H1 (cell line): Measurements from ENCODE around the gene LAG3. TPM values are rescaled to one million over a fixed set of nuclear protein-coding genes. Genes with fewer than 3 reads are reported as not detected.
A peak's percentile ranks its signal among the peaks of the same experiment; 100 is the strongest.

Source experiments
- CBX8 ChIP-seq: fragments of 300-800, 300-1000 bp; sonication (generic); IDR thresholded peaks from 2 replicates; pipeline ENCODE4 v1.7.1; 2016; ENCODE audit warnings: low read depth, low read length, borderline replicate concordance
- CREB1 ChIP-seq: IDR thresholded peaks from 2 replicates; pipeline ENCODE4 v1.6.1; 2012; ENCODE audit warnings: inconsistent platforms
- EP300 ChIP-seq, 2 experiments: IDR thresholded peaks; 1 replicate in 1 of 2; 2 replicates in 1 of 2; pipeline ENCODE4 v1.6.1; 2011 to 2012; ENCODE audit warnings: low read depth in 2 of 2, low read length in 2 of 2, mild to moderate bottlenecking in 2 of 2, borderline replicate concordance in 1 of 2, inconsistent platforms in 1 of 2, moderate library complexity in 1 of 2
- EZH2 ChIP-seq: fragments of 200-600 bp; sonication (generic); IDR thresholded peaks from 2 replicates; pipeline ENCODE4 v1.7.1; 2012; ENCODE audit warnings: low read depth, mild to moderate bottlenecking, moderate library complexity, low read length, inconsistent platforms; ENCODE audit not compliant: severe bottlenecking
- GABPA ChIP-seq: IDR thresholded peaks from 2 replicates; pipeline ENCODE4 v1.6.1; 2011; ENCODE audit warnings: mild to moderate bottlenecking, low read length, moderate library complexity, borderline replicate concordance; ENCODE audit not compliant: insufficient read depth
- HDAC2 ChIP-seq, 2 experiments: fragments of 300-600 bp in 1 of 2; sonication (generic) in 1 of 2; IDR thresholded peaks; 2 replicates each; pipeline ENCODE4 v1.6.1; 2011 to 2012; ENCODE audit warnings: low read depth in 2 of 2, low read length in 2 of 2, mild to moderate bottlenecking in 2 of 2, moderate library complexity in 2 of 2, borderline replicate concordance in 1 of 2, inconsistent platforms in 1 of 2
- MAFK ChIP-seq: IDR thresholded peaks from 2 replicates; pipeline ENCODE4 v1.6.1; 2012; ENCODE audit warnings: low read depth, mild to moderate bottlenecking, improper control_type of control experiment, low read length
- POLR2A ChIP-seq, 2 experiments: IDR thresholded peaks; 1 replicate in 1 of 2; 2 replicates in 1 of 2; pipeline ENCODE4 v1.6.1; 2011; ENCODE audit warnings: low read depth in 2 of 2, low read length in 2 of 2, mild to moderate bottlenecking in 2 of 2; ENCODE audit errors: control extremely low read depth in 1 of 2
- SP1 ChIP-seq: IDR thresholded peaks from 2 replicates; pipeline ENCODE4 v1.6.1; 2011; ENCODE audit warnings: low read depth, low read length
- SRF ChIP-seq: IDR thresholded peaks from 2 replicates; pipeline ENCODE4 v1.6.1; 2011; ENCODE audit warnings: mild to moderate bottlenecking, low read depth, low read length, moderate library complexity
- TCF12 ChIP-seq: IDR thresholded peaks from 2 replicates; pipeline ENCODE4 v1.6.1; 2011; ENCODE audit warnings: low read depth, mild to moderate bottlenecking, low read length
- polyA plus RNA-seq, 7 experiments: library from polyadenylated mRNA; depleted of rRNA in 3 of 7; stranded (reverse) in 5 of 7; unstranded in 2 of 7; fragments of >200 nt in 5 of 7; fragments of 200-250 nt in 2 of 7; gene quantifications; 1 replicate in 5 of 7; 2 replicates in 1 of 7; 4 replicates in 1 of 7; pipeline versions ENCODE4 v1.2.1 to v1.2.3, GENCODE V29; 2011 to 2013; ENCODE audit warnings: missing spikeins in 2 of 7, mixed read lengths in 2 of 7
- total RNA-seq: library from RNA; stranded (reverse); fragmentation: NEBNext Ultra II Directional; extraction: Animal tissue kit (Norgen Biotek cat#: 25700); gene quantifications from 2 replicates; pipeline ENCODE4 v1.2.1, GENCODE V29; 2021

Gene LAG3
- total and polyA plus RNA-seq, 2 of the 8 experiments (the other 6 are each of a cell fraction or from before 2014, with no cell fraction given): 1.1 to 3.1 TPM

DNA sequence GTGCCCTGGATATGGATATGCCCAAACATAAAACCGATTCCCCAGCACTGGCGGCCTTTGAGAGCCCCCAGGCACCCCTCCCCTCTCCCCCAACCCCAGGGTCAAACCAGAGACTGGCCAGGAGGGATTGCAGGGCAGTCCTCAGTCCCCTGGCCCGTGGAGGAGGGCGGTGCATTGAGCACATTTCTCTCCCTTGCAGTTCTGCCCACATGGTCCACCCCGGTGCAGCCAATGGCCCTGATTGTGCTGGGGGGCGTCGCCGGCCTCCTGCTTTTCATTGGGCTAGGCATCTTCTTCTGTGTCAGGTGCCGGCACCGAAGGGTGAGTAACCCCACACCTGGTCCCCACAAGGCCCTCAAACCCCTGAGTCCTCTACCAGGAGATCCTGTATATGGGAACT is 45.9 kb downstream of the LAG3 start (continued):
- TF ChIP-seq HDAC2 (IDR thresholded peaks at IDR 0.05; ENCODE audit: borderline replicate concordance in 1 of 2, low read depth in 2 of 2, low read length in 2 of 2) (no peak), SP1 (no peak), SRF (no peak), CBX8 (no peak), TCF12 (no peak), POLR2A (IDR thresholded peaks at IDR 0.05; ENCODE audit: control extremely low read depth in 1 of 2, low read depth in 2 of 2, low read length in 2 of 2) (no peak), CREB1 (no peak), MAFK (no peak), EZH2 (no peak), EP300 (IDR thresholded peaks at IDR 0.05; ENCODE audit: borderline replicate concordance in 1 of 2, low read depth in 2 of 2, low read length in 2 of 2) (peak; percentile 4 to 56; a peak in 2 of 3 replicates), GABPA (no peak)
